Posterior vena cava (tissue), 2 donors: ENCODE measurements around the gene GPR137. TPM values are rescaled to one million over a fixed set of nuclear protein-coding genes. Genes with fewer than 3 reads are reported as not detected.

Experiments used
- DNase-seq: peaks from one replicate; pipeline ENCODE4 v3.0.0-alpha.2; 2020; ENCODE audit warnings: low spot score
- intact Hi-C, 2 donors: fragments of 100-400 bp; cut with DNase I; formaldehyde crosslinking; loops; one replicate each; pipeline versions ENCODE4 v1.14.1 to v1.14.2; 2022 to 2023
- total RNA-seq, 2 donors: library from RNA; stranded (reverse); fragmentation: NEBNext Ultra II Directional; extraction: Animal tissue kit (Norgen Biotek cat#: 25700); gene quantifications; one replicate each; pipeline ENCODE4 v1.2.1, GENCODE V29; 2021
- donor health status: DM: yes; HTN: yes; CAD: no.
- donor health status: DM: yes; HTN: yes; CAD: no.

Gene GPR137
- total RNA-seq, 2 donors from 2014 or later = 23.2 to 27.5 TPM

GRCh38 chr11:64246871-64247728, 38.5 kb upstream of the GPR137 start, which contains the start of gene PPP1R14B:
Gene PPP1R14B, minus strand, starts transcription at chr11:64246943. Its CDS starts 270 bp downstream, at chr11:64246673.
- peak; percentile 96 for DNase-seq
- intact Hi-C loops = loop anchor here in 1 of 2 donors (10.0 kb wide), 1 partner anchor 58 kb away; the partner anchor contains the start of genes CATSPERZ and ESRRA

GRCh38 chr11:64247729-64248531, 37.7 kb upstream of the GPR137 start:
- intact Hi-C loops = loop anchor here in 1 of 2 donors (10.0 kb wide), 1 partner anchor 57 kb away; the partner anchor contains the start of genes CATSPERZ and ESRRA
- DNase-seq = no peak

- no peak for DNase-seq
- intact Hi-C loops = loop anchor here in 1 of 2 donors (10.0 kb wide), 1 partner anchor 56 kb away; the partner anchor contains the start of genes CATSPERZ and ESRRA
Observed at GRCh38 chr11:64248578-64248977, 37.1 kb upstream of the GPR137 start.

GRCh38 chr11:64249038-64249437, 36.6 kb upstream of the GPR137 start:
- intact Hi-C loops = loop anchor here in 1 of 2 donors (10.0 kb wide), 1 partner anchor 56 kb away; the partner anchor contains the start of genes CATSPERZ and ESRRA

GRCh38 chr11:64249563-64250414, 35.9 kb upstream of the GPR137 start:
- intact Hi-C loops = loop anchor here in 1 of 2 donors (10.0 kb wide), 1 partner anchor 55 kb away; the partner anchor contains the start of genes CATSPERZ and ESRRA
- no peak for DNase-seq

More at GRCh38 chr11:64249038-64249437, 36.6 kb upstream of the GPR137 start:
- DNase-seq = no peak

GRCh38 chr11:64250415-64251015, 35.1 kb upstream of the GPR137 start:
- intact Hi-C loops = no loop called here
- no peak for DNase-seq

GRCh38 chr11:64251016-64251752, 34.5 kb upstream of the GPR137 start, which contains the start of gene PLCB3:
Gene PLCB3, plus strand, starts transcription at chr11:64251530. Its CDS starts 120 bp downstream, at chr11:64251650.
- intact Hi-C loops = no loop called here
- no peak for DNase-seq

- intact Hi-C loops = no loop called here
- no peak for DNase-seq
Observed at GRCh38 chr11:64251753-64252002, 34.0 kb upstream of the GPR137 start.

GRCh38 chr11:64252003-64252872, 33.4 kb upstream of the GPR137 start:
- DNase-seq = no peak
- intact Hi-C loops = no loop called here

- DNase-seq = no peak
- intact Hi-C loops = no loop called here
Observed at GRCh38 chr11:64253043-64253442, 32.6 kb upstream of the GPR137 start.

- intact Hi-C loops = no loop called here
- no peak for DNase-seq
Observed at GRCh38 chr11:64253481-64253880, 32.2 kb upstream of the GPR137 start.

- no peak for DNase-seq
- intact Hi-C loops = no loop called here
Observed at GRCh38 chr11:64254326-64254725, 31.3 kb upstream of the GPR137 start.

GRCh38 chr11:64255135-64256128, 30.2 kb upstream of the GPR137 start:
- DNase-seq = no peak
- intact Hi-C loops = no loop called here

GRCh38 chr11:64256300-64256699, 29.3 kb upstream of the GPR137 start:
- no peak for DNase-seq
- intact Hi-C loops = no loop called here

GRCh38 chr11:64258356-64258755, 27.3 kb upstream of the GPR137 start:
- DNase-seq = no peak
- intact Hi-C loops = no loop called here
